NCI-H82 treated with DMSO at 0.1 percent for 48 hours (cell line): Measurements from ENCODE around the gene TMEM51.

Experiments used
- DNase-seq: peaks from one replicate; lab custom pipeline; 2025; ENCODE audit not compliant: unreplicated experiment; lab: John Stamatoyannopoulos, UW

Gene TMEM51

GRCh38 chr1:15243275-15244043 lies 89.9 kb downstream of the TMEM51 start:
- no peak for DNase-seq

- DNase-seq: no peak
These were observed 91.3 kb downstream of the TMEM51 start for GRCh38 chr1:15244813-15245212.

- DNase-seq: no peak
These were observed 92.2 kb downstream of the TMEM51 start for GRCh38 chr1:15245593-15246360.

- DNase-seq: no peak
These were observed 93.5 kb downstream of the TMEM51 start, which contains the start of gene FHAD1 for GRCh38 chr1:15246960-15247614. TSS of gene FHAD1 (plus strand) at chr1:15247223. CDS start at chr1:15251785, 4,562 bp downstream.

- no peak for DNase-seq
These were observed 94.7 kb downstream of the TMEM51 start for GRCh38 chr1:15248216-15248615.

GRCh38 chr1:15249081-15249480 lies 95.5 kb downstream of the TMEM51 start:
- DNase-seq: no peak

GRCh38 chr1:15251857-15252835 lies 98.6 kb downstream of the TMEM51 start:
- DNase-seq: no peak

- DNase-seq: peak; percentile 98
These were observed 101.0 kb downstream of the TMEM51 start for GRCh38 chr1:15254559-15254958.

GRCh38 chr1:15255582-15256149 lies 102.1 kb downstream of the TMEM51 start:
- no peak for DNase-seq

GRCh38 chr1:15256584-15256983 lies 103.0 kb downstream of the TMEM51 start:
- no peak for DNase-seq

- DNase-seq: no peak
These were observed 103.8 kb downstream of the TMEM51 start for GRCh38 chr1:15257309-15257708.

- DNase-seq: no peak
These were observed 105.5 kb downstream of the TMEM51 start for GRCh38 chr1:15258833-15259621.

GRCh38 chr1:15259622-15260007 lies 106.1 kb downstream of the TMEM51 start:
- DNase-seq: no peak

GRCh38 chr1:15260418-15261154 lies 107.0 kb downstream of the TMEM51 start:
- DNase-seq: no peak

- no peak for DNase-seq
These were observed 107.8 kb downstream of the TMEM51 start for GRCh38 chr1:15261155-15262002.

GRCh38 chr1:15262003-15262377 lies 108.4 kb downstream of the TMEM51 start:
- no peak for DNase-seq

GRCh38 chr1:15262706-15263105 lies 109.2 kb downstream of the TMEM51 start:
- no peak for DNase-seq

- DNase-seq: no peak
These were observed 111.2 kb downstream of the TMEM51 start for GRCh38 chr1:15264769-15265168.
